CD4-positive, alpha-beta memory T cell (primary cell): ENCODE data around the gene CHEK1. TPM values are rescaled to one million over a fixed set of nuclear protein-coding genes. Genes with fewer than 3 reads are reported as not detected.

Experiments
- CTCF ChIA-PET: fragments of 350-600 bp; sonication (Branson Sonifier 250); formaldehyde crosslinking; loops from one replicate; lab custom pipeline; 2021; ENCODE audit warnings: inconsistent platforms; ENCODE audit not compliant: partially characterized antibody; lab: Charles Lee
- POLR2A ChIA-PET: fragments of 350-600 bp; sonication (Branson Sonifier 250); formaldehyde crosslinking; loops from one replicate; lab custom pipeline; 2021; ENCODE audit not compliant: partially characterized antibody; lab: Charles Lee
- DNase-seq, 5 donors: peaks; one replicate each; pipeline versions ENCODE4 v3.0.0 to v3.0.0-alpha.2; 2020 to 2022; ENCODE audit warnings: mixed read lengths in 1 of 5
- H3K27ac ChIP-seq: one replicate; pipeline ENCODE4 v1.7.0; 2013; ENCODE audit warnings: low read depth, low read length
- H3K27me3 ChIP-seq: 2 replicates; pipeline ENCODE4 v1.7.0; 2013; ENCODE audit warnings: mild to moderate bottlenecking, low read length, moderate library complexity; ENCODE audit not compliant: insufficient read depth
- H3K36me3 ChIP-seq: 2 replicates; pipeline ENCODE4 v1.7.0; 2013; ENCODE audit warnings: mild to moderate bottlenecking, low read length, moderate library complexity; ENCODE audit not compliant: insufficient read depth
- H3K4me1 ChIP-seq: 2 replicates; pipeline ENCODE4 v1.7.0; 2013; ENCODE audit warnings: mild to moderate bottlenecking, low read length, moderate library complexity; ENCODE audit not compliant: insufficient read depth
- H3K4me3 ChIP-seq, 2 donors: one replicate each; pipeline ENCODE4 v1.7.0; 2013; ENCODE audit warnings: low read length in 2 of 2, mild to moderate bottlenecking in 1 of 2
- H3K9me3 ChIP-seq, 2 donors: one replicate each; pipeline ENCODE4 v1.7.0; 2013; ENCODE audit warnings: low read length in 2 of 2, control low read depth in 1 of 2; ENCODE audit not compliant: control insufficient read depth in 1 of 2
- H3K27ac Mint-ChIP-seq, 7 donors: one replicate each; pipeline ENCODE4 v1.8.0; 2020 to 2021; ENCODE audit warnings: mixed read lengths in 7 of 7, mild to moderate bottlenecking in 6 of 7, inconsistent platforms in 3 of 7, moderate library complexity in 3 of 7
- H3K27me3 Mint-ChIP-seq, 2 donors: one replicate each; pipeline ENCODE4 v1.8.0; 2020 to 2021; ENCODE audit warnings: mixed read lengths in 2 of 2
- H3K36me3 Mint-ChIP-seq, 2 donors: one replicate each; pipeline ENCODE4 v1.8.0; 2020 to 2021; ENCODE audit warnings: mixed read lengths in 2 of 2, inconsistent platforms in 1 of 2, mild to moderate bottlenecking in 1 of 2
- H3K4me1 Mint-ChIP-seq, 4 donors: one replicate each; pipeline ENCODE4 v1.8.0; 2020 to 2021; ENCODE audit warnings: mixed read lengths in 4 of 4, mild to moderate bottlenecking in 1 of 4
- H3K4me3 Mint-ChIP-seq, 8 donors: one replicate each; pipeline ENCODE4 v1.8.0; 2020 to 2021; ENCODE audit warnings: mixed read lengths in 8 of 8, mild to moderate bottlenecking in 7 of 8, moderate library complexity in 6 of 8, inconsistent platforms in 3 of 8
- H3K9me3 Mint-ChIP-seq, 8 donors: one replicate each; pipeline ENCODE4 v1.8.0; 2020 to 2021; ENCODE audit warnings: mixed read lengths in 8 of 8, mild to moderate bottlenecking in 5 of 8, inconsistent platforms in 3 of 8, moderate library complexity in 1 of 8
- intact Hi-C: fragments of 100-400 bp; cut with micrococcal nuclease; formaldehyde crosslinking; loops from one replicate; pipeline ENCODE4 v1.15.1; 2023
- polyA plus RNA-seq, 2 donors: library from polyadenylated mRNA; unstranded; fragments of 300-500 nt; fragmentation: Illumina TruSeq; gene quantifications; one replicate each; pipeline ENCODE4 v1.2.3, GENCODE V29; 2021
- total RNA-seq, 2 experiments: library from RNA; stranded (reverse); gene quantifications; one replicate each; pipeline ENCODE4 v1.2.3, GENCODE V29; 2021

Gene CHEK1
- total and polyA plus RNA-seq, 4 experiments from 2014 or later: 1.00 to 2.0 (median 1.8) TPM

GRCh38 chr11:125645871-125646270 lies 20.9 kb downstream of the CHEK1 start:
- Histone ChIP-seq H3K36me3 (no peaks in the 10 kb centered on the region), H3K9me3 (no peaks in the 10 kb centered on the region), H3K4me3 (no peak overlapping the region), H3K27me3 (no peaks in the 10 kb centered on the region), H3K27ac (no peak overlapping the region), H3K4me1 (peaks cover 11% of the 10 kb centered on the region)
- Mint-ChIP-seq H3K27ac (no peak overlapping the region), H3K4me1 (peaks cover 6 to 7% (median 7%) of the 10 kb centered on the region in 4 donors), H3K4me3 (no peak overlapping the region), H3K36me3 (no peaks in the 10 kb centered on the region), H3K27me3 (no peaks in the 10 kb centered on the region), H3K9me3 (no peaks in the 10 kb centered on the region)
- intact Hi-C loops: no loop called here
- ChIA-PET POLR2A (no interaction called here), CTCF (no interaction called here)
- no peak for DNase-seq

- Histone ChIP-seq H3K27me3 (no peaks in the 10 kb centered on the region), H3K4me3 (no peak overlapping the region), H3K4me1 (peaks cover 11% of the 10 kb centered on the region), H3K27ac (no peak overlapping the region), H3K9me3 (no peaks in the 10 kb centered on the region), H3K36me3 (no peaks in the 10 kb centered on the region)
- CTCF ChIA-PET: interaction anchor here (1.2 kb wide), 1 partner anchor 23 kb away, joined by 3 read pairs; no protein-coding TSS in a partner anchor
- POLR2A ChIA-PET: interaction anchor here (0.6 to 0.7 kb wide), 2 partner anchors 26 to 1019 kb away, joined by 3 to 4 read pairs; no protein-coding TSS in a partner anchor
- Mint-ChIP-seq H3K27me3 (no peaks in the 10 kb centered on the region), H3K4me1 (peaks cover 6 to 7% (median 7%) of the 10 kb centered on the region in 4 donors), H3K4me3 (no peak overlapping the region), H3K27ac (peak overlapping the region in 5 of 7 donors; percentile 1 to 51 (median 23)), H3K9me3 (no peaks in the 10 kb centered on the region), H3K36me3 (no peaks in the 10 kb centered on the region)
- peak in 4 of 5 donors; percentile 14 to 30 (median 18) for DNase-seq
- intact Hi-C loops: no loop called here
These were observed 24.7 kb downstream of the CHEK1 start for GRCh38 chr11:125649465-125650166.

GRCh38 chr11:125662689-125663088 lies 37.7 kb downstream of the CHEK1 start:
- Mint-ChIP-seq H3K36me3 (peaks cover 0 to 8% of the 10 kb centered on the region in 2 donors), H3K4me3 (no peak overlapping the region), H3K27me3 (no peaks in the 10 kb centered on the region), H3K4me1 (peaks cover 0 to 4% (median 0%) of the 10 kb centered on the region in 4 donors), H3K27ac (no peak overlapping the region), H3K9me3 (peaks cover 0 to 10% (median 5%) of the 10 kb centered on the region in 8 donors)
- intact Hi-C loops: no loop called here
- Histone ChIP-seq H3K9me3 (no peaks in the 10 kb centered on the region), H3K27ac (no peak overlapping the region), H3K27me3 (no peaks in the 10 kb centered on the region), H3K4me1 (no peaks in the 10 kb centered on the region), H3K4me3 (no peak overlapping the region), H3K36me3 (no peaks in the 10 kb centered on the region)
- ChIA-PET POLR2A (no interaction called here), CTCF (no interaction called here)
- DNase-seq: no peak

- Mint-ChIP-seq H3K4me1 (peaks cover 0 to 4% (median 0%) of the 10 kb centered on the region in 4 donors), H3K36me3 (peaks cover 3 to 8% of the 10 kb centered on the region in 2 donors), H3K27me3 (no peaks in the 10 kb centered on the region), H3K4me3 (no peak overlapping the region), H3K9me3 (peaks cover 0 to 10% (median 5%) of the 10 kb centered on the region in 8 donors), H3K27ac (no peak overlapping the region)
- no peaks in the 10 kb centered on the region for H3K36me3 ChIP-seq
- no peaks in the 10 kb centered on the region for H3K4me1 ChIP-seq
- CTCF ChIA-PET: no interaction called here
- no peak for DNase-seq
- no peak overlapping the region for H3K4me3 ChIP-seq
- no peak overlapping the region for H3K27ac ChIP-seq
- H3K27me3 ChIP-seq: no peaks in the 10 kb centered on the region
- no peaks in the 10 kb centered on the region for H3K9me3 ChIP-seq
- intact Hi-C loops: no loop called here
- POLR2A ChIA-PET: no interaction called here
These were observed 38.9 kb downstream of the CHEK1 start for GRCh38 chr11:125663910-125664309.

- no peak for DNase-seq
- Histone ChIP-seq H3K9me3 (no peaks in the 10 kb centered on the region), H3K4me3 (no peak overlapping the region), H3K27ac (no peak overlapping the region), H3K27me3 (no peaks in the 10 kb centered on the region), H3K36me3 (no peaks in the 10 kb centered on the region), H3K4me1 (no peaks in the 10 kb centered on the region)
- Mint-ChIP-seq H3K27ac (no peak overlapping the region), H3K4me1 (peaks cover 0 to 4% (median 0%) of the 10 kb centered on the region in 4 donors), H3K4me3 (no peak overlapping the region), H3K27me3 (no peaks in the 10 kb centered on the region), H3K36me3 (peaks cover 3 to 8% of the 10 kb centered on the region in 2 donors), H3K9me3 (peaks cover 0 to 10% (median 5%) of the 10 kb centered on the region in 8 donors)
- intact Hi-C loops: no loop called here
- ChIA-PET POLR2A (no interaction called here), CTCF (no interaction called here)
These were observed 42.2 kb downstream of the CHEK1 start for GRCh38 chr11:125667151-125667550.

- Histone ChIP-seq H3K27me3 (no peaks in the 10 kb centered on the region), H3K4me3 (no peak overlapping the region), H3K9me3 (no peaks in the 10 kb centered on the region), H3K27ac (no peak overlapping the region), H3K36me3 (no peaks in the 10 kb centered on the region), H3K4me1 (no peaks in the 10 kb centered on the region)
- H3K27me3 Mint-ChIP-seq: no peaks in the 10 kb centered on the region
- no peaks in the 10 kb centered on the region for H3K4me1 Mint-ChIP-seq
- CTCF ChIA-PET: interaction anchor here (1.1 to 1.4 kb wide), 2 partner anchors 13 kb away, joined by 3 read pairs; no protein-coding TSS in a partner anchor
- H3K4me3 Mint-ChIP-seq: no peak overlapping the region
- POLR2A ChIA-PET: no interaction called here
- DNase-seq: no peak
- H3K27ac Mint-ChIP-seq: no peak overlapping the region
- peaks cover 3 to 8% of the 10 kb centered on the region in 2 donors for H3K36me3 Mint-ChIP-seq
- intact Hi-C loops: no loop called here
- peaks cover 0 to 10% (median 5%) of the 10 kb centered on the region in 8 donors for H3K9me3 Mint-ChIP-seq
These were observed 45.2 kb downstream of the CHEK1 start for GRCh38 chr11:125670172-125670571.

- no peaks in the 10 kb centered on the region for H3K27me3 ChIP-seq
- Mint-ChIP-seq H3K36me3 (peaks cover 3 to 7% of the 10 kb centered on the region in 2 donors), H3K27ac (no peak overlapping the region), H3K4me1 (no peaks in the 10 kb centered on the region), H3K4me3 (no peak overlapping the region), H3K27me3 (no peaks in the 10 kb centered on the region), H3K9me3 (peaks cover 0 to 7% (median 4%) of the 10 kb centered on the region in 8 donors)
- no peak overlapping the region for H3K27ac ChIP-seq
- CTCF ChIA-PET: no interaction called here
- no peaks in the 10 kb centered on the region for H3K36me3 ChIP-seq
- no peak for DNase-seq
- H3K9me3 ChIP-seq: no peaks in the 10 kb centered on the region
- H3K4me1 ChIP-seq: no peaks in the 10 kb centered on the region
- intact Hi-C loops: no loop called here
- POLR2A ChIA-PET: no interaction called here
- H3K4me3 ChIP-seq: no peak overlapping the region
These were observed 46.6 kb downstream of the CHEK1 start for GRCh38 chr11:125671561-125671960.
